PC-3 (cell line): ENCODE measurements around the gene RHEX.

ENCODE experiments used
- CTCF ChIP-seq: fragments of 300-600 bp; sonication (generic); conservative IDR thresholded peaks from 2 replicates; pipeline ENCODE4 v1.5.1; 2017; ENCODE audit warnings: antibody characterized with exemption, low read depth, mild to moderate bottlenecking, low read length
- EZH2 ChIP-seq: fragments of 300-600 bp; sonication (generic); IDR thresholded peaks from one replicate; pipeline ENCODE4 v1.6.1; 2017; ENCODE audit warnings: antibody characterized with exemption, mild to moderate bottlenecking, low read length; ENCODE audit not compliant: unreplicated experiment
- EZH2phosphoT487 ChIP-seq: fragments of 300-600 bp; sonication (generic); IDR thresholded peaks from 2 replicates; pipeline ENCODE4 v1.6.1; 2018; ENCODE audit warnings: mild to moderate bottlenecking, antibody characterized with exemption, low read length, borderline replicate concordance

- TF ChIP-seq CTCF (no peak), EZH2phosphoT487 (no peak), EZH2 (no peak)
These were observed 16.1 kb upstream of the RHEX start for GRCh38 chr1:206036663-206037455.
